NCI-H345 treated with DMSO at 0.1 percent for 48 hours (cell line): ENCODE measurements around the gene PCDHGA5.
"Not testable (repeated sequence)": the region's sequence is repeated elsewhere in the genome, so short reads cannot be mapped to it uniquely, and the experiment has no call there.

Source experiments
- DNase-seq: peaks from one replicate; lab custom pipeline; 2025; ENCODE audit not compliant: unreplicated experiment; lab: John Stamatoyannopoulos, UW

The PCDHGA5 gene

GRCh38 chr5:141384471-141385267 is 20.7 kb downstream of the PCDHGA5 start:
- DNase-seq = no peak

DNA sequence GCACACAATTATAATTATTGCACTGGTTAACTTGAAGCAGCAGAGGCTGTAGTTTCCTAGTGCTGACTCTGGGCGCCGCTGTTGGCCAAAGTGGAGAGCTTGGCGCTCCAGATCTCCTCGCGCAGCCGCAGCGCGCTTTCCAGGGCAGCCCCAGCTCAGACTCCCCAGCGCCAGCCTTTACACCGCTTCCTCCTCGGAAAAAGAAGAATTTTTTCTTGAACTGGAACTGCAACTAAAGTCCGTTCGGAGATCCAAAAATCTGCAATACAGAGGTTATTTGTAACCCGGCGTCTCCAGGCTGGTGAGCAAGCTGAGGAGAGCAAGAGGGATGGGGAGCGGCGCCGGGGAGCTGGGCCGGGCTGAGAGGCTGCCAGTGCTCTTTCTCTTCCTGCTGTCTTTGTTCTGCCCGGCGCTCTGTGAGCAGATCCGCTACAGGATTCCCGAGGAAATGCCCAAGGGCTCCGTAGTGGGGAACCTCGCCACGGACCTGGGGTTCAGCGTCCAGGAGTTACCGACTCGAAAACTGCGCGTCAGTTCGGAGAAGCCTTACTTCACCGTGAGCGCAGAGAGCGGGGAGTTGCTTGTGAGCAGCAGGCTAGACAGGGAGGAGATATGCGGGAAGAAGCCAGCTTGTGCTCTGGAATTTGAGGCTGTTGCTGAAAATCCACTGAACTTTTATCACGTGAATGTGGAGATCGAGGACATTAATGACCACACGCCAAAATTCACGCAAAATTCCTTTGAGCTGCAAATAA is 23.8 kb downstream of the PCDHGA5 start, which contains the start of gene PCDHGB4:
Gene PCDHGB4 (plus strand): TSS at position 142 of the 755 bp plus-strand sequence. CDS start 187 bp downstream, at position 329.
- not testable (repeated sequence) for DNase-seq

DNA sequence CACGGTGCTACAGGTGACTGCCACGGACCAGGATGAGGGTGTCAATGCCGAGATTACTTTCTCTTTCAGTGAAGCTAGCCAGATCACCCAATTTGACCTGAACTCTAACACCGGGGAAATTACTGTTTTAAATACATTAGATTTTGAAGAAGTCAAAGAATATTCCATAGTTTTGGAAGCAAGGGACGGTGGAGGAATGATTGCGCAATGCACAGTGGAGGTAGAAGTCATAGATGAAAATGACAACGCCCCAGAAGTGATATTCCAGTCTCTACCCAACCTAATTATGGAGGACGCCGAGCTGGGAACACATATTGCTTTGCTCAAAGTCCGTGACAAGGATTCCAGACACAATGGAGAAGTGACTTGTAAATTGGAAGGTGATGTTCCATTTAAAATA is 24.7 kb downstream of the PCDHGA5 start:
- no peak for DNase-seq

- no peak for DNase-seq
These were observed 25.4 kb downstream of the PCDHGA5 start for GRCh38 chr5:141389153-141390042.

DNA sequence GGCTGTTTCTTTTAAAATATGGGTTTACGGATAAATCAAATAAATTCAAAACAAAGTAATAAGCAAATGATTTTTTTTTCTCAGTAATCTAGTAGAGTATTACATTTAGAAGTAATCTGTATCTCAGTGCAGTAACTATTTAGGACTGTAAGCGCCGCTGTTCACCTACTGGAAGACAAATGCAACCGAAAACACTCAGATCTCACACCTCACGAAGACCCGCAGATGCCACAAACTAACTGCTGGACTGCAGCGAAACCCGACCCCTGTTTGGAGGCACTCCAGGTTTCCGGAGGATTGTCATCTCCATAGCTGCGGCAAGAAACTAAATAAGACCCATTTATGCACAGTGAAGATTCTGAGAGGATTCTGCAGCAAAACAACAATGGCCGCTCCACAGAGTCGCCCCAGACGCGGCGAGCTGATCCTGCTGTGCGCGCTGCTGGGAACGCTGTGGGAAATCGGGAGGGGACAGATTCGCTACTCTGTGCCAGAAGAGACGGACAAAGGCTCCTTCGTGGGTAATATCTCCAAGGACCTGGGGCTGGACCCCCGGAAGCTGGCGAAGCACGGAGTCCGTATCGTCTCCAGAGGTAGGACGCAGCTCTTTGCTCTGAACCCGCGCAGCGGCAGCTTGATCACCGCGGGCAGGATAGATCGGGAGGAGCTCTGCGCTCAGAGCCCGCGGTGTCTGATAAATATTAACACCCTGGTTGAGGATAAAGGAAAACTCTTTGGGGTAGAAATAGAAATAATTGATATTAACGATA is 28.7 kb downstream of the PCDHGA5 start, which contains the start of gene PCDHGA8:
Gene PCDHGA8 (plus strand): TSS at position 205 of the 770 bp plus-strand sequence. CDS start 181 bp downstream, at position 386.
- DNase-seq = no peak

GRCh38 chr5:141393267-141393666 is 29.3 kb downstream of the PCDHGA5 start:
- DNase-seq = no peak

- not testable (repeated sequence) for DNase-seq
These were observed 30.6 kb downstream of the PCDHGA5 start for GRCh38 chr5:141394401-141395187.

GRCh38 chr5:141397756-141398551 is 34.0 kb downstream of the PCDHGA5 start, which contains the start of gene PCDHGB5:
Gene PCDHGB5, plus strand, starts transcription at chr5:141397947. Its CDS starts 181 bp downstream, at chr5:141398128.
- not testable (repeated sequence) for DNase-seq

DNA sequence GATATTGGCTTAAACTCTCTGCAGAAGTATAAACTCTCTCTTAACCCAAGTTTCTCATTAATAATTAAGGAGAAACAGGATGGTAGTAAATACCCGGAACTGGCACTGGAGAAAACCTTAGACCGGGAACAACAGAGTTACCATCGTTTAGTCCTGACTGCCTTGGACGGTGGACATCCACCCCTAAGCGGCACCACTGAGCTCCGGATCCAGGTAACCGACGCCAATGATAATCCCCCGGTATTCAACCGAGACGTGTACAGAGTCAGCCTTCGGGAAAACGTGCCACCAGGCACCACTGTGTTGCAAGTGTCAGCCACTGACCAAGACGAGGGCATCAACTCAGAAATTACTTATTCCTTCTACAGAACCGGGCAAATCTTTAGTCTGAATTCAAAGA is 34.6 kb downstream of the PCDHGA5 start:
- no peak for DNase-seq

- DNase-seq = no peak
These were observed 35.7 kb downstream of the PCDHGA5 start for GRCh38 chr5:141399555-141400258.

- no peak for DNase-seq
These were observed 38.7 kb downstream of the PCDHGA5 start, which contains the start of gene PCDHGA9 for GRCh38 chr5:141402553-141403243. Gene PCDHGA9, plus strand, starts transcription at chr5:141402778. Its CDS starts 175 bp downstream, at chr5:141402953.

GRCh38 chr5:141403387-141403786 is 39.4 kb downstream of the PCDHGA5 start:
- no peak for DNase-seq

- not testable (repeated sequence) for DNase-seq
These were observed 44.0 kb downstream of the PCDHGA5 start, which contains the start of gene PCDHGB6 for GRCh38 chr5:141407790-141408505. Gene PCDHGB6, plus strand, starts transcription at chr5:141408021. Its CDS starts 182 bp downstream, at chr5:141408203.

DNA sequence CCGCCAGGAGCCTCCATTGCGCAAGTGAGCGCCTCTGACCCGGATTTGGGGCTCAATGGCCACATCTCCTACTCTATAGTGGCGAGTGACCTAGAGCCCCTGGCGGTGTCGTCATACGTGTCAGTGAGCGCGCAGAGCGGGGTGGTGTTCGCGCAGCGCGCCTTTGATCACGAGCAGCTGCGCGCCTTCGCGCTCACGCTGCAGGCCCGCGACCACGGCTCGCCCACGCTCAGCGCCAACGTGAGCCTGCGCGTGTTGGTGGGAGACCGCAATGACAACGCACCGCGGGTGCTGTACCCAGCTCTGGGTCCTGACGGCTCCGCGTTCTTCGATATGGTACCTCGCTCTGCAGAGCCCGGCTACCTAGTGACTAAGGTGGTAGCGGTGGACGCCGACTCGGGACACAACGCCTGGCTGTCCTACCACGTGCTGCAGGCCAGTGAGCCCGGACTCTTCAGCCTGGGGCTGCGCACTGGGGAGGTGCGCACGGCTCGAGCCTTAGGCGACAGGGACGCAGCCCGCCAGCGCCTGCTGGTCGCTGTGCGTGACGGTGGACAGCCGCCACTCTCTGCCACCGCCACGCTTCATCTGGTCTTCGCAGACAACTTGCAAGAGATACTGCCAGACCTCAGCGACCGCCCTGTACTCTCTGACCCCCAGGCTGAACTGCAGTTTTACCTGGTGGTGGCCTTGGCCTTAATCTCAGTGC is 45.8 kb downstream of the PCDHGA5 start:
- DNase-seq = no peak

GRCh38 chr5:141411575-141411974 is 47.6 kb downstream of the PCDHGA5 start:
- DNase-seq = no peak
